PC-9 (cell line): Measurements from ENCODE around the gene CTNNA3. TPM values are rescaled to one million over a fixed set of nuclear protein-coding genes. Genes with fewer than 3 reads are reported as not detected.

Experiments
- BruUV-seq: library from RNA; stranded (reverse); fragments of 400-500 nt; replicated peaks from 2 replicates; lab custom pipeline; 2021; lab: Mats Ljungman, UMichigan
- CTCF ChIA-PET: fragments of 300-600 bp; sonication (Branson Sonifier 250); formaldehyde crosslinking; loops from one replicate; lab custom pipeline; 2022; ENCODE audit warnings: antibody characterized with exemption; lab: Charles Lee
- POLR2A ChIA-PET: fragments of 300-600 bp; sonication (Branson Sonifier 250); formaldehyde crosslinking; loops from one replicate; lab custom pipeline; 2022; ENCODE audit warnings: antibody characterized with exemption; ENCODE audit not compliant: unreplicated experiment; lab: Charles Lee
- DNase-seq, 2 experiments: peaks; one replicate each; pipeline versions ENCODE4 v3.0.0 to v3.0.0-alpha.2; 2015 to 2022; ENCODE audit warnings: mixed read lengths in 1 of 2
- H2AFZ ChIP-seq: fragments of 200-600 bp; sonication (generic); 2 replicates; pipeline ENCODE4 v1.8.1; 2017; ENCODE audit warnings: antibody characterized with exemption
- H3F3A ChIP-seq: fragments of 200-600 bp; sonication (generic); 2 replicates; pipeline ENCODE4 v1.8.1; 2017; ENCODE audit warnings: antibody characterized with exemption, mild to moderate bottlenecking, low read depth; ENCODE audit not compliant: insufficient read depth
- H3K27ac ChIP-seq: fragments of 200-600 bp; sonication (generic); 2 replicates; pipeline ENCODE4 v1.6.1; 2016; ENCODE audit warnings: mixed run types
- H3K27me3 ChIP-seq: fragments of 200-600 bp; sonication (generic); 2 replicates; pipeline ENCODE4 v1.6.1; 2016; ENCODE audit warnings: low read depth, mixed run types; ENCODE audit not compliant: insufficient read depth
- H3K36me3 ChIP-seq: fragments of 200-600 bp; sonication (generic); 2 replicates; pipeline ENCODE4 v1.6.1; 2016; ENCODE audit warnings: low read depth, mixed run types
- H3K4me1 ChIP-seq: fragments of 200-600 bp; sonication (generic); replicated peaks from 2 replicates; pipeline ENCODE4 v1.6.1; 2016; ENCODE audit warnings: mixed run types; ENCODE audit not compliant: insufficient read depth
- H3K4me2 ChIP-seq: fragments of 200-600 bp; sonication (generic); 2 replicates; pipeline ENCODE4 v1.6.1; 2017; ENCODE audit warnings: mixed run types
- H3K4me3 ChIP-seq: fragments of 200-600 bp; sonication (generic); 2 replicates; pipeline ENCODE4 v1.6.1; 2016; ENCODE audit warnings: mixed run types
- H3K79me2 ChIP-seq: fragments of 200-600 bp; sonication (generic); 2 replicates; pipeline ENCODE4 v1.6.1; 2017; ENCODE audit warnings: low read depth, mixed run types
- H3K9me2 ChIP-seq: fragments of 200-600 bp; sonication (generic); 2 replicates; pipeline ENCODE4 v1.8.1; 2017; ENCODE audit warnings: mild to moderate bottlenecking; ENCODE audit not compliant: insufficient read depth
- H3K9me3 ChIP-seq: fragments of 200-600 bp; sonication (generic); 2 replicates; pipeline ENCODE4 v1.8.1; 2016; ENCODE audit warnings: low read depth; ENCODE audit not compliant: insufficient read depth
- H4K20me1 ChIP-seq: fragments of 200-600 bp; sonication (generic); 2 replicates; pipeline ENCODE4 v1.8.1; 2017; ENCODE audit not compliant: insufficient read depth
- CTCF ChIP-seq: fragments of 200-600 bp; sonication (generic); conservative IDR thresholded peaks from 2 replicates; pipeline ENCODE4 v1.6.1; 2017; ENCODE audit warnings: mixed run types, antibody characterized with exemption, mild to moderate bottlenecking, moderate library complexity
- EZH2 ChIP-seq: fragments of 200-600 bp; sonication (generic); IDR thresholded peaks from 2 replicates; pipeline ENCODE4 v1.8.0; 2017; ENCODE audit warnings: antibody characterized with exemption, low read depth
- intact Hi-C: fragments of 100-400 bp; cut with micrococcal nuclease; formaldehyde crosslinking; loops from one replicate; pipeline ENCODE4 v1.10.0; 2022; ENCODE audit not compliant: unreplicated experiment
- total RNA-seq: library from RNA; stranded (reverse); gene quantifications from 2 replicates; pipeline ENCODE4 v1.2.3, GENCODE V29; 2021

CTNNA3 gene
- total RNA-seq, 1 experiment from 2014 or later: not detected

GRCh38 chr10:67670401-67670800 lies 25.6 kb downstream of the CTNNA3 start:
- Histone ChIP-seq H3F3A (no peaks in the 10 kb centered on the region), H3K36me3 (no peaks in the 10 kb centered on the region), H3K9me3 (no peaks in the 10 kb centered on the region), H3K4me2 (no peak overlapping the region), H3K79me2 (no peaks in the 10 kb centered on the region), H3K4me3 (no peak overlapping the region), H4K20me1 (no peaks in the 10 kb centered on the region), H2AFZ (no peak overlapping the region), H3K27me3 (no peaks in the 10 kb centered on the region), H3K9me2 (peaks cover 4% of the 10 kb centered on the region; the same call in 1 of the 2 replicates), H3K27ac (no peak overlapping the region), H3K4me1 (no peaks in the 10 kb centered on the region)
- CTCF ChIA-PET: no interaction called here
- BruUV-seq: no TSS peak
- POLR2A ChIA-PET: no interaction called here
- TF ChIP-seq EZH2 (no peak), CTCF (no peak)
- DNase-seq: no peak
- intact Hi-C loops: no loop called here

GRCh38 chr10:67669978-67670377 lies 26.0 kb downstream of the CTNNA3 start:
- intact Hi-C loops: loop anchor here (5.0 kb wide), 1 partner anchor 632 kb away; no protein-coding TSS in a partner anchor
- no peaks in the 10 kb centered on the region for H3K79me2 ChIP-seq
- H3K4me2 ChIP-seq: no peak overlapping the region
- H3K27ac ChIP-seq: no peak overlapping the region
- H3K27me3 ChIP-seq: no peaks in the 10 kb centered on the region
- no peaks in the 10 kb centered on the region for H4K20me1 ChIP-seq
- ChIA-PET CTCF (no interaction called here), POLR2A (no interaction called here)
- BruUV-seq: no TSS peak
- H3F3A ChIP-seq: no peaks in the 10 kb centered on the region
- peaks cover 4% of the 10 kb centered on the region; the same call in 1 of the 2 replicates for H3K9me2 ChIP-seq
- H3K4me1 ChIP-seq: no peaks in the 10 kb centered on the region
- H2AFZ ChIP-seq: no peak overlapping the region
- no peaks in the 10 kb centered on the region for H3K9me3 ChIP-seq
- DNase-seq: no peak
- H3K4me3 ChIP-seq: no peak overlapping the region
- no peaks in the 10 kb centered on the region for H3K36me3 ChIP-seq
- TF ChIP-seq CTCF (no peak), EZH2 (no peak)

GRCh38 chr10:67668448-67668847 lies 27.5 kb downstream of the CTNNA3 start:
- peaks cover 4% of the 10 kb centered on the region; the same call in 1 of the 2 replicates for H3K9me2 ChIP-seq
- BruUV-seq: no TSS peak
- TF ChIP-seq CTCF: no peak
- no peak for TF ChIP-seq EZH2
- H3K36me3 ChIP-seq: no peaks in the 10 kb centered on the region
- DNase-seq: no peak
- H3K4me1 ChIP-seq: no peaks in the 10 kb centered on the region
- H3K27me3 ChIP-seq: no peaks in the 10 kb centered on the region
- no peaks in the 10 kb centered on the region for H4K20me1 ChIP-seq
- no peaks in the 10 kb centered on the region for H3K79me2 ChIP-seq
- H3K27ac ChIP-seq: no peak overlapping the region
- H3K4me2 ChIP-seq: no peak overlapping the region
- no peak overlapping the region for H3K4me3 ChIP-seq
- intact Hi-C loops: loop anchor here (5.0 kb wide), 1 partner anchor 634 kb away; no protein-coding TSS in a partner anchor
- CTCF ChIA-PET: no interaction called here
- no peaks in the 10 kb centered on the region for H3F3A ChIP-seq
- H3K9me3 ChIP-seq: no peaks in the 10 kb centered on the region
- POLR2A ChIA-PET: no interaction called here
- no peak overlapping the region for H2AFZ ChIP-seq
